A673 (cell line): ENCODE measurements around the gene FMN2.

Experiments used
- CTCF ChIP-seq: fragments of 300-800, 200-600 bp; sonication (generic); conservative IDR thresholded peaks from 2 replicates; pipeline ENCODE4 v1.5.1; 2017; ENCODE audit warnings: low read depth, mild to moderate bottlenecking, antibody characterized with exemption, low read length, moderate library complexity, mixed read lengths
- EZH2 ChIP-seq: fragments of 200-600 bp; sonication (generic); IDR thresholded peaks from 2 replicates; pipeline ENCODE4 v1.6.1; 2017; ENCODE audit warnings: borderline replicate concordance, low read depth, mild to moderate bottlenecking, mixed read lengths, antibody characterized with exemption, low read length; ENCODE audit not compliant: poor library complexity, severe bottlenecking

GRCh38 chr1:240445369-240445768 lies 353.7 kb downstream of the FMN2 start:
- TF ChIP-seq CTCF (no peak), EZH2 (no peak)
